ENCODE data around the gene SALL1.

The SALL1 gene

DNA sequence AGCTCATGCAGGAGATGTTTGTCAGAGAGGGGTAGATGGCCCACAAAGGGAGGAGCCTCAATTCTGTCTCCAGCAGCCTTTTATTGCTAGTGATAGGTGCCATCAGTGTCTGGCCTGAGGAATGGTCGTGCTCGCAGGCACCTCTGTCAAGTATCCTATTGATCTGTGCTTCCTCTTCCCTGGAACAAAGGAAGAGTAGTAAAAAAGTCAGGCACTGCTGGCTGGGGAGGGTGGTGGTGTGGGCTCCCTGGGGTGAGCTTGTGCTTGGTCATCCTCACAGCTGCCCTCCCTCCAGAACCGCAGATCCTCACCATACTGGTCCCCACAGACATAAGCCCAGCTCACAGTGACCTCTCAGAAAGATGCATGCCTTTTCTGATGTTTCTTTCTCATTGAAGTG is 15.0 kb upstream of the SALL1 start:
- TF ChIP-seq, protein P1, sequence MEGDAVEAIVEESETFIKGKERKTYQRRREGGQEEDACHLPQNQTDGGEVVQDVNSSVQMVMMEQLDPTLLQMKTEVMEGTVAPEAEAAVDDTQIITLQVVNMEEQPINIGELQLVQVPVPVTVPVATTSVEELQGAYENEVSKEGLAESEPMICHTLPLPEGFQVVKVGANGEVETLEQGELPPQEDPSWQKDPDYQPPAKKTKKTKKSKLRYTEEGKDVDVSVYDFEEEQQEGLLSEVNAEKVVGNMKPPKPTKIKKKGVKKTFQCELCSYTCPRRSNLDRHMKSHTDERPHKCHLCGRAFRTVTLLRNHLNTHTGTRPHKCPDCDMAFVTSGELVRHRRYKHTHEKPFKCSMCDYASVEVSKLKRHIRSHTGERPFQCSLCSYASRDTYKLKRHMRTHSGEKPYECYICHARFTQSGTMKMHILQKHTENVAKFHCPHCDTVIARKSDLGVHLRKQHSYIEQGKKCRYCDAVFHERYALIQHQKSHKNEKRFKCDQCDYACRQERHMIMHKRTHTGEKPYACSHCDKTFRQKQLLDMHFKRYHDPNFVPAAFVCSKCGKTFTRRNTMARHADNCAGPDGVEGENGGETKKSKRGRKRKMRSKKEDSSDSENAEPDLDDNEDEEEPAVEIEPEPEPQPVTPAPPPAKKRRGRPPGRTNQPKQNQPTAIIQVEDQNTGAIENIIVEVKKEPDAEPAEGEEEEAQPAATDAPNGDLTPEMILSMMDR (IDR thresholded peaks at IDR 0.05; ENCODE audit: low read depth, low read length, missing control alignments) = no peak
- no peak for DNase-seq (ENCODE audit: low read depth)
- in situ Hi-C loops (cut with HindIII; ENCODE audit: low sequenced_read_pairs) = no loop called here
- no peak overlapping the region for H3K4me3 ChIP-seq (ENCODE audit: low read depth, low read length)

- no peak for DNase-seq (ENCODE audit: low read depth)
- no peak overlapping the region for H3K4me3 ChIP-seq (ENCODE audit: low read depth, low read length)
- TF ChIP-seq, protein P1 (IDR thresholded peaks at IDR 0.05; ENCODE audit: low read depth, low read length, missing control alignments) = no peak
- in situ Hi-C loops (cut with HindIII; ENCODE audit: low sequenced_read_pairs) = no loop called here
Observed at GRCh38 chr16:51165043-51165442, 14.0 kb upstream of the SALL1 start.

DNA sequence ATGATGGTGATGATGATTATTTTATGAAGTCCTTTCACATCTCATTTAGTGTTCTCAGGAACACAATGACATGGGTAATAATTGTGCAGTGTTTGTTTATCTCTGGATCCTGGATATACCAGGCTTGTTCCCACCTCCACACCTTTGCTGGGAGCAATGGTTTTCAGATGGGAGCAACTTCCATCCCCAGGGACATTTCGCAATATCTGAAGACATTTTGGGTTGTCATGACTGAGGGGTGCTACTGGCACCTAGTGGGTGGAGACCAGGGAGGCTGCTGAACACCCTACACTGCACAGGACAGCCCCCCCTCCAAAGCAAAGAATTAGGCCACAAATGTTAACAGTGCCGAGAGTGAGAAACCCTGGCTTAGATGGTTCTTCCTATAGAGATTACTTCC is 13.5 kb upstream of the SALL1 start:
- TF ChIP-seq, protein P1 (IDR thresholded peaks at IDR 0.05; ENCODE audit: low read depth, low read length, missing control alignments) = no peak
- in situ Hi-C loops (cut with HindIII; ENCODE audit: low sequenced_read_pairs) = no loop called here
- DNase-seq (ENCODE audit: low read depth) = no peak
- H3K4me3 ChIP-seq (ENCODE audit: low read depth, low read length) = no peak overlapping the region

GRCh38 chr16:51163894-51164566 is 13.0 kb upstream of the SALL1 start:
- H3K4me3 ChIP-seq (ENCODE audit: low read depth, low read length) = no peak overlapping the region
- DNase-seq (ENCODE audit: low read depth) = no peak
- in situ Hi-C loops (cut with HindIII; ENCODE audit: low sequenced_read_pairs) = no loop called here
- TF ChIP-seq, protein P1 (IDR thresholded peaks at IDR 0.05; ENCODE audit: low read depth, low read length, missing control alignments) = no peak

GRCh38 chr16:51163366-51163765 is 12.3 kb upstream of the SALL1 start:
- DNase-seq (ENCODE audit: low read depth) = no peak
- H3K4me3 ChIP-seq (ENCODE audit: low read depth, low read length) = no peak overlapping the region
- in situ Hi-C loops (cut with HindIII; ENCODE audit: low sequenced_read_pairs) = no loop called here
- TF ChIP-seq, protein P1 (IDR thresholded peaks at IDR 0.05; ENCODE audit: low read depth, low read length, missing control alignments) = no peak

GRCh38 chr16:51161440-51162195 is 10.5 kb upstream of the SALL1 start:
- DNase-seq (ENCODE audit: low read depth) = no peak

More at GRCh38 chr16:51161440-51162195, 10.5 kb upstream of the SALL1 start:
- TF ChIP-seq, protein P1 (IDR thresholded peaks at IDR 0.05; ENCODE audit: low read depth, low read length, missing control alignments) = no peak
- in situ Hi-C loops (cut with HindIII; ENCODE audit: low sequenced_read_pairs) = no loop called here
- H3K4me3 ChIP-seq (ENCODE audit: low read depth, low read length) = no peak overlapping the region

All from astrocyte of the cerebellum (primary cell).